GM10847 (cell line): Measurements from ENCODE around the gene VEPH1.

Source experiments
- POLR2A ChIP-seq: IDR thresholded peaks from 2 replicates; pipeline ENCODE4 v1.6.1; 2011; ENCODE audit not compliant: insufficient read length; ENCODE audit errors: extremely low read depth

Gene VEPH1

DNA sequence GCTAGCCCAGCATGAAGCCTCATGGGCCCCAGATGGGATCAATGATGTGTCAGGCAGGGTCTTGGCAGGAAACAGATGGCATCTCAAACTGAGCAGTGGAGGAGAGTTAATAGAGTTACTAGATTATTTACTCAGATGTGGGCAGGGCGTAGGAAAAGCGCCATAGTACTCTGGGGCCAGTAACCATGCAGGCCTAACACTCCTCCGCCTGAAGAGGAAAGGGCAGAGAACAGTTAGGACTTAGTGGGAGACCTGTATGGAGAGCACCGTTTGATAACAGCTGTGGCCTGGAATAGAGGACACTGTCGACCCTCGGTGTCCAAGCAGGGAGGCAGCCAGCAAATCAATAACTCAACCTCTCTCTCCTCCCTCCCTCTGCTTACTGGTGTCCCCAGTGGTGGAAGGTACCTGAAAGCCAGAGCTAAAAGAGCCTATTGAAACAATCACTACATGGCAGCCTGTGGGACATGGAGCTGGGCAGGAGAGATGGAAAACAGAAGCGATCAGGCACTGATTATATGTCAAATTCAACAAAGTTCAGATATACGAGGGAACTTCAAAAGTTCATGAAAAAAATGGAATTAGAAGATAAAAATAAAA is 231.8 kb downstream of the VEPH1 start:
- no peak for TF ChIP-seq POLR2A

GRCh38 chr3:157268026-157268425 is 235.2 kb downstream of the VEPH1 start:
- no peak for TF ChIP-seq POLR2A

GRCh38 chr3:157265931-157266330 is 237.3 kb downstream of the VEPH1 start:
- no peak for TF ChIP-seq POLR2A

- TF ChIP-seq POLR2A: no peak
Measured at GRCh38 chr3:157263027-157263426, 240.2 kb downstream of the VEPH1 start.

- TF ChIP-seq POLR2A: no peak
Measured at GRCh38 chr3:157261000-157261399, 242.2 kb downstream of the VEPH1 start.

DNA sequence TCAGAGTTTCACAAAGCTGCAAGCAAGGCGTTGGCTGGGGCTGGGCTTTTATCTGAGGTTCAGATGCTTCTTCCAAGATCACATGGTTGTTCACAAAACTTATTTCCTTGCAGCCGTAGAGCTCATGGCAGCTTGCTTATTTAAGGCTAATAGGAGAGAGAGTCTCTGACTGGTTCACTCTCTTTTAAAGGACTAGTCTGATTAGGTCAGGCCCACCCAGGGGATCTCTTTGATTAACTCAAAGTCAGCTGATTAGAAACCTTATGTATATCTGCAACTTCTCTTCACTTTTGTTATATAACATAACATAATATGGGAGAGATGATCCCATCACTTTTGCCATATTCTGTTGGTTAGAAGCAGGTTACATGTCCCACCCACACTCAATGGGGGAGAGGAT is 243.4 kb downstream of the VEPH1 start:
- no peak for TF ChIP-seq POLR2A

- no peak for TF ChIP-seq POLR2A
Measured at GRCh38 chr3:157257101-157257500, 246.1 kb downstream of the VEPH1 start.

DNA sequence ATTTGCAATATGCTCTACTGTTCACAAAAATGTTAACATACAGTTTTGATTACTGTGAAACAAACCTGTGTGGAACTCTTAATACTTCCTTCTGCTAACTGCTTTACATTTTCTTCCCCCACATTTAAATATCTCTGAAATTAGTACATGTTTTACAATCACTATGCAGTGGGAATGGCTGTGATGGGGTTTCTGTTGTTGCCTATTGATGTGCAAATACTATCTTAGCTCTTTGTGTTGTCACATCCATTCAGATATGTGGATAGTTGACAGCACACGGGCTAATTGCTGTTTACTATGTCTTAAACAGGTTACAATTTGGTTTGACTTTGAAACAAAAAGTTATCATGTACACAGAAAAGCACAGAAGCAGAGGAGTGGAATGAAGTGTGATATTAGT is 247.4 kb downstream of the VEPH1 start:
- TF ChIP-seq POLR2A: no peak

DNA sequence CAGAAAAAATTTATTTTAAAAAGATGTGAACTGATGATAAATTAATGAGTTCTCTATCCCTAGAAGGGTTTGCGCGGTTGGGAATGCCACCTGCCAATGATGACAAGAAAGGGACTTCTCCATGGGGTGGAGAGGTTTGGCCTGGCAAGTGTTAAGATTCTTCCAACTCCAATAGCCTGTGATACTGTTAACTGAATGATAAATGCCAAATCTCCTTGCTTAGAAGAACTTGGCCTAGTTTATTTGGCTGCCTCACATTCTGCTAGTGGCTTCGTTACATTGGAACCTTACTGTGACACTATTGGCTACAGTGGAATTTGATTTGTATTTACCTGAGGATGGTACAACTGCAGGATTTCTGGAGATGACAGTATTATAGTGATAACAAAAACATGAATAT is 251.5 kb downstream of the VEPH1 start:
- no peak for TF ChIP-seq POLR2A

DNA sequence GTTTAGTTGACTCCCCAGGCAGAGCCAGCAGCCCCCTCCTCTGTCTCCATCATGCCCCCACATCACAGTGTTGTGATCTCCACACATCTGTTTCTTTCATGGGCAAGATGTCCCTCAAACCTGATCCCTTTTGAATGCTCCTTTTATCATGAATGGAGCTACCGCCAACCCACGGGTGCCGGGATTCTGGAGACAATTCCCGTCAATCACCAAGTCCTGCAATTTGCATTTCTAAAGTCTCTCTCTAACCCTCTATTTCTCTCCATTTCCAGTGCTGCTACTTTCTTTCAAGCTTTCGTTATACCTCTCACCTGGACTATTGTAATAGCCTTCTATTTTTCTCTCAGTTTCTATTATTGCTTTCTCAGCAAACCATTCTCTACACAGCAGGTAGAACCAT is 253.6 kb downstream of the VEPH1 start:
- TF ChIP-seq POLR2A: no peak

DNA sequence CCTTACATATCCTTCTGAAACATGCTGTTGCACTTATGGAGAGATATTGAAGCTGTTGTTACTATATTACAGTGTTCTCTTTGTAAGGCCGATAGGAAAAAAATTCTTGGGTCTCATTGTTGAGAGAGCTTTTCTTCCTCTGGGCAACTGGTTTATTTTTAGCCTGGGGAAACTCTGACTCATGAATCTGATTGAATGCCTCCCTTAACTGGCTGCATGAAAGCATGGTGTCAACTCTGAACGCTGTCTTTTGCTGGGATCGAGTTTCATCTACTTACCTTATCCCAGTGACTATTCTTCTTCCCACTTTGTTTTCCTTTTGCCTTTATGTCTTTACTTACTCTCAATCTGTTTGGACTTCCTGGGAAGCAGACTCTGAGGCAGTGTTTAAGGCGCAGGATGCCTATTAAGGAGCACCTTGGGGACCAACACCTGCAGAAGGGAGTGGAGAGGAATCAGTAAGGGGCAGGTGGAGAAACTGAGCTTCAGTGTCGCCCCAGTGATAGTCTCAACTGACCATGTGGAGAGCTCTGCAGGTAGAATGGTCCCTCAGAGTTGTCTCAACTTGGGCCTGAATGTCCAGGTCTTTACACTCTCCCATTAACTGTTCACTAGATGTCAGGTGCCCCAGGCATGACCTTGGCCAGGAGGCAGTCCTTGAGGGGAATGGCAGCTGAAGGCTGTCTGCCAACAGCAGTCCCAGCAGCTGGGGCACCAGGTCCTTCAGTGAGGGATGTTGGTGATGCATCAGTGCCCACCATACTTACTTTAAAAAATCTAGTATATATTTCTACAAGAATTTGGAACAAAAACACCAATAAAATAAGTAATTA is 254.4 kb downstream of the VEPH1 start:
- TF ChIP-seq POLR2A: no peak

DNA sequence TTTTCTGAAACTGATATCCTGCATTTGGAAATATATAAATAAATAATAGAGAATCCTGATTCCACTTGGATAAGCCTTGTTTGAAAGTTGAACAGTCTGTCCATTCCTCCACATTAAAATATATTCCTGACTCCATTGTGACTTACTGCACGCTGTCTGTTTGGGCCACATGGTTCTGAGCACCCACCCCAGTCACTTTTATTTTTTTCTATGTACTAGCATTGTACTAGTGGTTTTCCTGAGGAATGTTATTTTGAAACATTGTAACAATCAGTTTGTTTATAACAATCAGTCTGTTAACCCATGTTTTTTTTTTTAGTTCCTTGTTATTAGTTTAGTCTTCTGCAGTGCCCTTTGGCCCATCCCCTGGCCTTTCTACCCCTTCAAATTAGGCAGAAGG is 255.8 kb downstream of the VEPH1 start:
- no peak for TF ChIP-seq POLR2A

DNA sequence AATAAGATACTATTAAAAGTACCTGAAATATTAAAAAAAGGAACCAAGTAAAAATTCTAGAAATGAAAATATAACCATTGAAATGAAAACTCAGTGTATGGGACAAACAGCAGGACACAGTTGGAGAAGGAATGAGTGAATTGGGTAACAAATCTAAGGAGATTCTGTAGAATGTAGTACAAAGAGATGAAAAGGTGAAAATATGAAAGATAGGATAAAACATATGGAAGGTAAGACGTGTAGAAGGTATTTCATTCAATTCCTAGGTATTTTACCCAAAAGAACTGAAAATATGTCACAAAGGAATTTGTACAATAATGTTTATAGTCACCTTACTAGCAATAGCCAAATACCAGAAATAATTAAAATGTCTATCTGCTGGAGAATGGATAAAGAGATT is 260.4 kb downstream of the VEPH1 start:
- TF ChIP-seq POLR2A: no peak

GRCh38 chr3:157241599-157241998 is 261.6 kb downstream of the VEPH1 start:
- TF ChIP-seq POLR2A: no peak

GRCh38 chr3:157240408-157240807 is 262.8 kb downstream of the VEPH1 start:
- TF ChIP-seq POLR2A: no peak

DNA sequence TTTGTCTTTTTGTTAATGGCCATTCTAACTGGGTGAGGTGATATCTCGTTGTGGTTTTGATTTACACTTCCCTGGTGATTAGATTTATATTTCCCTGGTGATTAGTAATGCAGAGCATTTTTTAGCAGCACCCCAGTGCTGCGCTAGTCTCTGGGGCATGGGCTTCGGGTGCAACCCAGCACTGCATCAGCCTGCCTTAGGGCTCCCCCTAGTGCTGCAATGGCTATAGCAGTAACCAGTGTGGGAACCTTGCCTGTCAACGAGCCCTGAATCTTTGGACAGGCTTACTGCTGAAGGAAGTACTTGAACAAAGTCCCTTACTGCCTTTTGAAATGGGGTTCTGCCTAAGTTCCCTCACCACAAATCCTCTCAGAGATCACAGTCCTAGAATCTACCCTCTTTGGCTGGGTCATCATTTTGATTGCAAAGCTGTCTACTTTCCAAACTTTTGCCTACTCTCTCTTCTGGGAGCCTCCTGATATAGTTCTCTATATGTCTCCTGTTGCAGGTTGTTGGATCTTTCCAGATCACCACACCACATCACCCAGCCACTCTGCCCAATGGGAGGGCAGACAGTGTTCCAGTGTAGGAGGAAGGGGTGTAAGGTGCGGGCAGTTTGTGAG is 264.0 kb downstream of the VEPH1 start:
- TF ChIP-seq POLR2A: no peak
